Lower leg skin (tissue), 3 donors: ENCODE results near the gene ITPKB.

Source experiments
- POLR2A ChIP-seq, 2 donors: fragments of 450-650 bp; IDR thresholded peaks; one replicate each; pipeline ENCODE4 v1.6.1; 2016 to 2017; ENCODE audit warnings: antibody characterized with exemption in 2 of 2, mild to moderate bottlenecking in 1 of 2, moderate library complexity in 1 of 2
- TF ChIP-seq, protein P1 (sequence below), 3 donors: fragments of 450-650 bp; IDR thresholded peaks; one replicate each; pipeline ENCODE4 v1.5.1; 2016; ENCODE audit warnings: antibody characterized with exemption in 3 of 3, mild to moderate bottlenecking in 3 of 3, moderate library complexity in 2 of 3

DNA sequence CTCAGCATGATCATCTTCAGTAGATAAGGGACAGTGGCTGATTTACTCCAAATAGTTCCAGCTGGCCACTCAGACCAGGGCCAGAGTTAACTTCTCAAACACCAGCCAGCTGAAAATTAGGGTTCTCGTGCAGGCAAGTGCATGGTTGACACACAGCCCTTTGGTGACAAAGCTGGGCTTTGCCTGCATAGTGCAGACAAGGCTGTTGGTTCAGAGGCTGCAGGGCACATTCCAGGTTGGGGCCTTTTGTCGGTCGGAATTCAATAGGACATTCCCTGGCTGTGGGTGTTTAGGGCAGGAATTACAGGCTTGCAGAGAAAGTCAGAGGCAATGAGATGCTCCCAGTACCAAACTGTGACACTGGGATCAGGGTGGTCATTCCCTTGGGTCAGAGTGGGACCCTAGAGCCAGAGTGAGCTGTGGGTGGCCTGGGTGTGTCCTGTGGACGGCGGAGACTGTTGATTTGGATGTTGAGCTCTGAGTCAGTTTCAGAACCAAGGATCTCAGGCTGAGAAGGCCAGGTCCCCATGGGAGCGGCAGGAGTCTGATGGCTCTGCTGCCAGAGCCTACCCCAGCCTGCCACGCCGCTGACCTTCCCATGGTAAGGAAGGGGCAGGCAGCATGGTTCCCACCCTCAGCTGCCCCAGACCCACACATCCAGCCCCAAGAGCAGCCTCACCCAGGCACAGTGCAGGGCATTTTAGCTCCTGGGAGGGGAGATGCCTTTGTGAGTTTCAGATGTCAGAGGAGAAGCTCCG, 134.3 kb downstream of the ITPKB start:
- no peak for TF ChIP-seq POLR2A (IDR thresholded peaks at IDR 0.05)
- TF ChIP-seq, protein P1, sequence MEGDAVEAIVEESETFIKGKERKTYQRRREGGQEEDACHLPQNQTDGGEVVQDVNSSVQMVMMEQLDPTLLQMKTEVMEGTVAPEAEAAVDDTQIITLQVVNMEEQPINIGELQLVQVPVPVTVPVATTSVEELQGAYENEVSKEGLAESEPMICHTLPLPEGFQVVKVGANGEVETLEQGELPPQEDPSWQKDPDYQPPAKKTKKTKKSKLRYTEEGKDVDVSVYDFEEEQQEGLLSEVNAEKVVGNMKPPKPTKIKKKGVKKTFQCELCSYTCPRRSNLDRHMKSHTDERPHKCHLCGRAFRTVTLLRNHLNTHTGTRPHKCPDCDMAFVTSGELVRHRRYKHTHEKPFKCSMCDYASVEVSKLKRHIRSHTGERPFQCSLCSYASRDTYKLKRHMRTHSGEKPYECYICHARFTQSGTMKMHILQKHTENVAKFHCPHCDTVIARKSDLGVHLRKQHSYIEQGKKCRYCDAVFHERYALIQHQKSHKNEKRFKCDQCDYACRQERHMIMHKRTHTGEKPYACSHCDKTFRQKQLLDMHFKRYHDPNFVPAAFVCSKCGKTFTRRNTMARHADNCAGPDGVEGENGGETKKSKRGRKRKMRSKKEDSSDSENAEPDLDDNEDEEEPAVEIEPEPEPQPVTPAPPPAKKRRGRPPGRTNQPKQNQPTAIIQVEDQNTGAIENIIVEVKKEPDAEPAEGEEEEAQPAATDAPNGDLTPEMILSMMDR (IDR thresholded peaks at IDR 0.05) = no peak
